Keratinocyte (primary cell): ENCODE results near the gene ADAM19. TPM values are rescaled to one million over a fixed set of nuclear protein-coding genes. Genes with fewer than 3 reads are reported as not detected.

Source experiments
- DNase-seq: peaks from one replicate; pipeline ENCODE4 v3.0.0-alpha.2; 2011; ENCODE audit warnings: low read depth, missing footprints, low spot score
- FAIRE-seq: peaks from 2 replicates; lab custom pipeline; 2011; peaks lifted over from hg19 to GRCh38; lab: Jason Lieb, UNC
- H2AFZ ChIP-seq: 2 replicates; pipeline ENCODE4 v1.6.0; 2012; ENCODE audit warnings: low read length, control low read depth, inconsistent platforms; ENCODE audit not compliant: control insufficient read depth
- H3K27ac ChIP-seq: 2 replicates; pipeline ENCODE4 v1.5.1; 2011; ENCODE audit warnings: low read length; ENCODE audit not compliant: control insufficient read depth, insufficient read depth
- H3K27me3 ChIP-seq: 3 replicates; pipeline ENCODE4 v1.6.0; 2011; ENCODE audit warnings: low read length; ENCODE audit not compliant: control insufficient read depth, insufficient read depth; ENCODE audit errors: extremely low read depth
- H3K36me3 ChIP-seq, 2 experiments: 2 replicates in 1 of 2; 3 replicates in 1 of 2; pipeline ENCODE4 v1.5.1; 2011; ENCODE audit warnings: low read length in 2 of 2, mild to moderate bottlenecking in 1 of 2; ENCODE audit not compliant: control insufficient read depth in 2 of 2, insufficient read depth in 2 of 2; ENCODE audit errors: extremely low read depth in 1 of 2
- H3K4me1 ChIP-seq: 3 replicates; pipeline ENCODE4 v1.5.1; 2011; ENCODE audit warnings: low read length; ENCODE audit not compliant: control insufficient read depth, insufficient read depth; ENCODE audit errors: extremely low read depth
- H3K4me2 ChIP-seq: 3 replicates; pipeline ENCODE4 v1.6.0; 2011; ENCODE audit warnings: low read depth, low read length; ENCODE audit not compliant: control insufficient read depth, insufficient read depth; ENCODE audit errors: extremely low read depth
- H3K4me3 ChIP-seq, 3 experiments: fragments of 200-600 bp in 1 of 3; sonication (generic) in 1 of 3; 2 replicates in 2 of 3; 3 replicates in 1 of 3; pipeline ENCODE4 v1.5.1; 2011 to 2016; ENCODE audit warnings: low read length in 3 of 3, mild to moderate bottlenecking in 3 of 3, control low read depth in 2 of 3, inconsistent platforms in 1 of 3, low read depth in 1 of 3, mixed read lengths in 1 of 3, mixed run types in 1 of 3, moderate library complexity in 1 of 3; ENCODE audit not compliant: control insufficient read depth in 2 of 3, insufficient read depth in 2 of 3; ENCODE audit errors: extremely low read depth in 1 of 3
- H3K79me2 ChIP-seq: 2 replicates; pipeline ENCODE4 v1.6.0; 2012; ENCODE audit warnings: low read length; ENCODE audit not compliant: control insufficient read depth, insufficient read depth
- H3K9ac ChIP-seq: 3 replicates; pipeline ENCODE4 v1.6.0; 2011; ENCODE audit warnings: low read length; ENCODE audit not compliant: control insufficient read depth, insufficient read depth; ENCODE audit errors: extremely low read depth
- H3K9me1 ChIP-seq: 3 replicates; pipeline ENCODE4 v1.6.0; 2011; ENCODE audit warnings: low read length; ENCODE audit not compliant: control insufficient read depth, insufficient read depth; ENCODE audit errors: extremely low read depth
- H3K9me3 ChIP-seq: 2 replicates; pipeline ENCODE4 v1.5.1; 2012; ENCODE audit warnings: low read depth, low read length; ENCODE audit not compliant: control insufficient read depth
- H4K20me1 ChIP-seq: 3 replicates; pipeline ENCODE4 v1.6.0; 2011; ENCODE audit warnings: low read length; ENCODE audit not compliant: control insufficient read depth, insufficient read depth; ENCODE audit errors: extremely low read depth
- CTCF ChIP-seq, 3 experiments: IDR thresholded peaks in 1 of 3; conservative IDR thresholded peaks in 1 of 3; optimal IDR thresholded peaks in 1 of 3; 2 replicates in 2 of 3; 3 replicates in 1 of 3; pipeline versions ENCODE3 to v1.5.1; 2011; ENCODE audit warnings: low read length in 3 of 3, mild to moderate bottlenecking in 3 of 3, moderate library complexity in 2 of 3, control low read depth in 1 of 3, inconsistent platforms in 1 of 3; ENCODE audit not compliant: insufficient read depth in 2 of 3; ENCODE audit errors: extremely low read depth in 1 of 3
- EZH2 ChIP-seq: IDR thresholded peaks from one replicate; pipeline ENCODE4 v1.6.1; 2012; ENCODE audit warnings: inconsistent platforms, mild to moderate bottlenecking, low read length, moderate library complexity
- dilution Hi-C: fragments of 300-500 bp; cut with MboI; formaldehyde crosslinking; loops from one replicate; pipeline ENCODE4 v1.7.0; 2020; ENCODE audit warnings: low sequenced_read_pairs; ENCODE audit not compliant: extremely low pct_ligation_motif_present
- polyA plus RNA-seq, 5 experiments: library from polyadenylated mRNA; depleted of rRNA in 3 of 5; stranded (reverse) in 3 of 5; stranded (forward) in 1 of 5; unstranded in 1 of 5; fragments of >200 nt; gene quantifications; 1 replicate in 1 of 5; 2 replicates in 3 of 5; 3 replicates in 1 of 5; pipeline versions ENCODE4 v1.2.1 to v1.2.3, GENCODE V29; 2011 to 2012; ENCODE audit warnings: missing spikeins in 2 of 5, low read depth in 1 of 5, low replicate concordance in 1 of 5

Gene ADAM19
- polyA plus RNA-seq, 1 donor (not counting 4 experiments of a cell fraction or from before 2014, with no cell fraction given): 22.7 TPM

- Histone ChIP-seq H2AFZ (no peak overlapping the region), H3K36me3 (peaks cover 2 to 31% of the 10 kb centered on the region in 2 experiments)
- no peak for DNase-seq
Measured at GRCh38 chr5:157492886-157493285, 82.7 kb downstream of the ADAM19 start.

GRCh38 chr5:157491471-157491995 lies 84.0 kb downstream of the ADAM19 start:
- Histone ChIP-seq H3K9ac (no peak overlapping the region), H3K36me3 (peaks cover 2 to 30% of the 10 kb centered on the region in 2 experiments), H3K9me1 (no peaks in the 10 kb centered on the region), H3K9me3 (no peaks in the 10 kb centered on the region), H3K4me2 (no peak overlapping the region), H2AFZ (no peak overlapping the region), H3K79me2 (no peaks in the 10 kb centered on the region), H3K4me1 (no peaks in the 10 kb centered on the region), H3K4me3 (no peak overlapping the region), H4K20me1 (no peaks in the 10 kb centered on the region), H3K27ac (no peak overlapping the region), H3K27me3 (no peaks in the 10 kb centered on the region)
- TF ChIP-seq CTCF (optimal IDR thresholded peaks at IDR 0.05 in 1 of 3, IDR thresholded peaks at IDR 0.05 in 1 of 3, conservative IDR thresholded peaks at IDR 0.05 in 1 of 3; ENCODE audit: extremely low read depth in 1 of 3, insufficient read depth in 2 of 3, low read length in 3 of 3) (no peak), EZH2 (no peak)
- dilution Hi-C loops: no loop called here
- FAIRE-seq: no peak
- DNase-seq: no peak

More at GRCh38 chr5:157492886-157493285, 82.7 kb downstream of the ADAM19 start:
- Histone ChIP-seq H3K4me2 (no peak overlapping the region), H3K4me1 (no peaks in the 10 kb centered on the region), H3K27ac (no peak overlapping the region), H3K9me1 (no peaks in the 10 kb centered on the region), H3K9me3 (no peaks in the 10 kb centered on the region), H3K27me3 (no peaks in the 10 kb centered on the region), H4K20me1 (no peaks in the 10 kb centered on the region), H3K79me2 (no peaks in the 10 kb centered on the region), H3K9ac (no peak overlapping the region), H3K4me3 (no peak overlapping the region)
- dilution Hi-C loops: no loop called here
- no peak for TF ChIP-seq CTCF (optimal IDR thresholded peaks at IDR 0.05 in 1 of 3, IDR thresholded peaks at IDR 0.05 in 1 of 3, conservative IDR thresholded peaks at IDR 0.05 in 1 of 3; ENCODE audit: extremely low read depth in 1 of 3, insufficient read depth in 2 of 3, low read length in 3 of 3)
- FAIRE-seq: no peak
